ENCODE data around the gene PHF12. TPM values are rescaled to one million over a fixed set of nuclear protein-coding genes. Genes with fewer than 3 reads are reported as not detected.

The PHF12 gene
- total and polyA plus RNA-seq, 2 of the 4 experiments (the other 2 are of a cell fraction): 24.4 to 25.6 TPM

- BruUV-seq (replicated peaks): no TSS peak
- dilution Hi-C loops (cut with HindIII; ENCODE audit: low sequenced_read_pairs, unreplicated experiment): no loop called here
- no peaks in the 10 kb centered on the region for H3K36me3 ChIP-seq (ENCODE audit: control insufficient read depth, insufficient read depth, low read length)
Measured at GRCh38 chr17:28991779-28992178, 40.5 kb upstream of the PHF12 start.

More at GRCh38 chr17:28991779-28992178, 40.5 kb upstream of the PHF12 start:
- ChIA-PET CTCF (no interaction called here), POLR2A (ENCODE audit: unreplicated experiment) (no interaction called here)
- H3K4me1 ChIP-seq (ENCODE audit: control insufficient read depth, insufficient read depth, low read length): no peaks in the 10 kb centered on the region
- no peak overlapping the region for H4K91ac ChIP-seq (ENCODE audit: insufficient read depth, low read depth, low read length)
- no peak overlapping the region for H2BK20ac ChIP-seq (ENCODE audit: low read depth, low read length)
- TF ChIP-seq MXI1 (IDR thresholded peaks at IDR 0.05; ENCODE audit: borderline replicate concordance, low read depth, low read length): no peak
- TF ChIP-seq RFX5 (IDR thresholded peaks at IDR 0.05; ENCODE audit: low read depth, low read length): no peak
- TF ChIP-seq CEBPB (IDR thresholded peaks at IDR 0.05; ENCODE audit: low read depth, low read length): no peak
- TF ChIP-seq CHD1 (IDR thresholded peaks at IDR 0.05; ENCODE audit: low read depth, low read length): no peak
- TF ChIP-seq CTCF (conservative IDR thresholded peaks at IDR 0.05; ENCODE audit: low read depth, low read length): no peak
- TF ChIP-seq MAFK (IDR thresholded peaks at IDR 0.05; ENCODE audit: low read depth, low read length): no peak
- TF ChIP-seq ELK1 (IDR thresholded peaks at IDR 0.05; ENCODE audit: borderline replicate concordance, low read depth, low read length): no peak
- no peak for TF ChIP-seq RAD21 (IDR thresholded peaks at IDR 0.05; ENCODE audit: low read length)
- no peak for TF ChIP-seq USF2 (IDR thresholded peaks at IDR 0.05; ENCODE audit: low read depth, low read length)
- H2AK5ac ChIP-seq (ENCODE audit: low read depth, low read length): no peak overlapping the region
- no peak overlapping the region for H2BK120ac ChIP-seq (ENCODE audit: low read depth, low read length)
- peaks cover 42% of the 10 kb centered on the region for H3K27me3 ChIP-seq (ENCODE audit: control insufficient read depth, insufficient read depth, low read length)
- in situ Hi-C loops (cut with MboI; ENCODE audit: low sequenced_read_pairs): no loop called here
- no peaks in the 10 kb centered on the region; the same call in 1 of the 2 replicates for H4K20me1 ChIP-seq (ENCODE audit: insufficient read depth, low read length)
- H3K9me1 ChIP-seq (ENCODE audit: insufficient read depth, low read length): 0 out of 2 replicates have a peak, but pooled peaks cover 5% of the 10 kb centered on the region
- H3K23ac ChIP-seq (ENCODE audit: low read depth, low read length): no peak overlapping the region
- no peak overlapping the region for H3K14ac ChIP-seq (replicated peaks; ENCODE audit: low read depth, low read length)
- no peak for ATAC-seq (ENCODE audit: low read depth)
- H3K18ac ChIP-seq (ENCODE audit: low read depth, low read length): no peak overlapping the region
- no peak overlapping the region for H3K56ac ChIP-seq (ENCODE audit: extremely low read depth, insufficient read depth, low read length)
- no peak overlapping the region for H4K8ac ChIP-seq (ENCODE audit: low read depth in 2 of 2, low read length in 2 of 2)
- H2BK15ac ChIP-seq (ENCODE audit: low read depth, low read length): no peak overlapping the region
- intact Hi-C loops (cut with micrococcal nuclease): no loop called here
- no peaks in the 10 kb centered on the region for H3K79me1 ChIP-seq (ENCODE audit: low read depth in 1 of 2, low read length in 2 of 2)
- H3K4me3 ChIP-seq (ENCODE audit: insufficient read depth, low read depth, low read length): no peak overlapping the region
- no peaks in the 10 kb centered on the region for H3K9me3 ChIP-seq (ENCODE audit: control insufficient read depth, insufficient read depth, low read length)
- H2BK5ac ChIP-seq (ENCODE audit: low read depth, low read length, poor library complexity, severe bottlenecking): no peak overlapping the region
- no peak overlapping the region for H3K27ac ChIP-seq (ENCODE audit: insufficient read depth, low read length)
- no peak overlapping the region for H3K4me2 ChIP-seq (ENCODE audit: low read depth, low read length)
- no peak for DNase-seq
- WGBS, 2 experiments (ENCODE audit: extremely low coverage in 2 of 2, insufficient read length in 1 of 2): 53% methylated on average over 6 of the region's 8 CpGs; no CpG with 5 or more reads in 1 of the 2 experiments
- H3K9ac ChIP-seq (ENCODE audit: low read depth, low read length): no peak overlapping the region
- no peak overlapping the region for H2AFZ ChIP-seq (replicated peaks; ENCODE audit: low read length, poor library complexity)
- H3K4ac ChIP-seq (ENCODE audit: low read depth, low read length): no peak overlapping the region
- H2AK9ac ChIP-seq (replicated peaks; ENCODE audit: low read depth, low read length, poor library complexity): no peak overlapping the region
- no peak overlapping the region for H4K5ac ChIP-seq (ENCODE audit: low read depth, low read length)
